NK-92 (cell line): ENCODE results near the gene UST.

Experiments
- DNase-seq: peaks from one replicate; lab custom pipeline; 2025; ENCODE audit not compliant: unreplicated experiment; lab: John Stamatoyannopoulos, UW

The UST gene

DNA sequence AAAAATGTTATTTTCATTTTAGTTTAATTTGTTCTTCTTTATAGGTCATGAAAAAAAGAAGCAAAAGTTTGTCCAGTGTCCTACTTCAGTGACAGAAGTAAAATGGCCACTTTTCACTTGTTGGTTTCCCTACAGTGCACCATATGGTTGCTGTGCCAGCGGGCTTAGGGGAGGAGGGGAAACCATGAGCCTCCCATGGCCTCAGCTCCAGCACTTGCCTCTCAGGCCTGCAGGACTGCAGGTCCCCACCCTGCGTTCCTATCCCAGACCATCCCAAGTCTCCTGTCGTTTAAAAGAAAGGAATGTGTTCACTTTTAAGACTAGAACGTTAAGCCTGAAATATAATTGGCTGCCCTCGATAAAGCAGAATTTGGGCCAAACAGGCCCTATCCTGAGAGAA is 360.7 kb downstream of the UST start:
- no peak for DNase-seq

DNA sequence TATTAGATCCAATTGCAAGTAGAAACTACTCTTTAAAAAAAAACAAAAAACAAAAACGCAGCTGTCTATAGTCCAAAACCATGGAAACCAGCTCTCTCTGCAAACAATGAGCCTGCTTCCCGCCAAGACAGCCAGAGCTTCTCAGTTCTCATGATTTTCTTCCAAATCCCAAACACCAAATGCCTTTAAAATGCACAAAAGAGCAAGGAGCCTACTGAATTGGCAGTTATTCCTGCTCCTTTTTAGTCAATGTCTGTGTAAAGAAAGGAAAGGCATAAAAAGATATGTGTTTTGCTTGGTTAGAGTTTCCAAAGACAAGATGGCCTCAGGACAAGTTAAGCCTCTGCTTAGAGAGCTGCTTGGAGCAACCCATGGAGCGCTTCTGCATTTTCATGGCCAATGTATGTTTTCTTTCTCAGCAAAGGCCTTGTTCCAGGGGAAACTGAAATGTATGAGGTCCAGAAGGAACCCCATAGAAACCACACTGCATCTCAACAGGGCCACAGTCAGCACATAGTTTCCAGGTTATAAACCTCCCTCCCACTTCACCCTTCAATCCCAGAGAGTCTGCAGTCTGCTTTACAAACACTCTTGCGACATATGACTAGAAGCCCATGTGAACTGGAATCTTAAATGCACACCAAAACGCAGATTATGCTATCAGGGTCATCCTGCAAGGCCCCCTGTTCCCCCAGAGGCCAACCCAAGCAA is 361.4 kb downstream of the UST start:
- no peak for DNase-seq

GRCh38 chr6:149108749-149109100 is 361.9 kb downstream of the UST start:
- DNase-seq = no peak

DNA sequence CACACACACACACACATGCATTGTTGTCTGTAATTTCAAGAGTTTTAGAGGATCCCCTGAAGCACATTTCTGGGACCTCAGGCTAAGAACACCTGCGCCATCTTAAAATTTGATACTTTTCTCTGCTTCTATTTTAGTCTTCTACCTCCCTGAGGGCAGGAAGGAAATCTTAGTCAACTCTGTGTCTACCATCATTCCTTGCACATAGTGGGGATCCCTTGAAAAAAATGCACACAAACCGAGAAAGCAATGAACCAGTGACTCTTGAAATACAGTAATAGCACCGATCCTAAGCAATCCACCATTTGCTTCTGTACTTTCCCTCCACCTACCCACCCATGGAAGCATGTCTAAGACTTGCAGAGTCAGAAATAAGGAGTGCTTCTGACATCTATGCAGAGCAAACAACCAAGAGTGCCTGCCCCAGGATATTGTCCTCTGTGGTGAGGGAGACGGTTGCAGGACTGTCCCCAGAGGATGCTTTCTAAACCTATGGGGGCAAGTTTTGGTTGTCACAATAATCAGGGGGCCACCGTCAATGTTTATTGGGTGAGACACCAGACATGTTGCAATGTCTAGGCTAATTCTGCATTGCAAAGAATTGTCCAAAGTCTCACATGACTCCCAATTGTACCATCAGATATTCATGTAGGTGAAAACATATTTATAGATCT is 362.7 kb downstream of the UST start:
- no peak for DNase-seq

GRCh38 chr6:149111556-149112115 is 364.8 kb downstream of the UST start:
- DNase-seq = no peak

DNA sequence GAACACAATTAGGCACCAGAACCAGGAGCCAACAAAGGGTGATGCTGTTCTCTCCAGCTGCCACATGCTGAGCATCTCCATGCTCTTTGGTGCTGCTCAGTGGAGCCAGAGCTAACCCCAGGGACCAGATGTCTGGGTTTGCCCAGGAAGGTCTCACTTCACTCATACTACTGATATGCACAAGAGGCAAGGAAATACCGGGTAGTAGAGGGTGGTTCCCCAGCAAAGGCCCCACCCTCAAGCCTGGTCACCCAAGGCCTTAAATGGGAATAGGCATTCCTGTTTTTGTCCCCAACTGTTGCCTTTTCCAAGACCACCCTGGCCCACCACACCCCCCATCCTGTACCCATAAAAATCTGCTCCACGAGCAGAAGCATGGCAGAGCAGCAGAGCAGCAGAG is 366.1 kb downstream of the UST start:
- DNase-seq = no peak

GRCh38 chr6:149114167-149114566 is 367.3 kb downstream of the UST start:
- no peak for DNase-seq

- DNase-seq = no peak
These were observed 372.2 kb downstream of the UST start for GRCh38 chr6:149118737-149119653.

- no peak for DNase-seq
These were observed 376.3 kb downstream of the UST start for GRCh38 chr6:149122850-149123821.

DNA sequence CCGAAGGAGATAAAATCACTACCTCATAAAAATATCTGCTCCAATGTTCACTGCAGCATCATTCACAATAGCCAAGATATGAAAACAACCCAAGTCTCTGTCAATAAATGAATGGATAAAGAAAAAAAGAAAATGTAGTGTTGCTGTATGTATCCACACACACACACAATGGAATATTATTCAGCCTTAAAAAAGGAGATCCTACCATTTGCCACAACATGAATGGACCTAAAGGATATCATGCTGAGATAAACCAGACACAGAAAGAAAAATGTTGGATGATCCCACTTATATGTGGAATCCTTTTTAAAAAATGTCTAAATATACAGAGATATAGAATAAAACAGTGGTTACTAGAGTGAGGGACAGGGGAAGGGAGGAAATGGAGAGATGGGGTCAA is 378.5 kb downstream of the UST start:
- DNase-seq = no peak
